ENCODE data around the gene RFTN1.
A peak's percentile ranks its signal among the peaks of the same experiment; 100 is the strongest.

The RFTN1 gene

GRCh38 chr3:16295298-16295890 is 218.1 kb downstream of the RFTN1 start:
- no peak for DNase-seq

GRCh38 chr3:16294844-16295243 is 218.7 kb downstream of the RFTN1 start:
- DNase-seq = no peak

GRCh38 chr3:16290827-16291196 is 222.7 kb downstream of the RFTN1 start:
- DNase-seq = no peak

GRCh38 chr3:16290007-16290826 is 223.3 kb downstream of the RFTN1 start:
- DNase-seq = no peak

- DNase-seq = no peak
Observed at GRCh38 chr3:16289144-16289889, 224.2 kb downstream of the RFTN1 start.

GRCh38 chr3:16288664-16289063 is 224.8 kb downstream of the RFTN1 start:
- no peak for DNase-seq

GRCh38 chr3:16286751-16287543 is 226.6 kb downstream of the RFTN1 start:
- no peak for DNase-seq

- DNase-seq = peak; percentile 46
Observed at GRCh38 chr3:16286161-16286560, 227.3 kb downstream of the RFTN1 start.

- DNase-seq = no peak
Observed at GRCh38 chr3:16284633-16285032, 228.9 kb downstream of the RFTN1 start.

GRCh38 chr3:16280671-16281070 is 232.8 kb downstream of the RFTN1 start:
- no peak for DNase-seq

GRCh38 chr3:16279010-16279801 is 234.3 kb downstream of the RFTN1 start:
- no peak for DNase-seq

GRCh38 chr3:16277471-16277870 is 236.0 kb downstream of the RFTN1 start:
- DNase-seq = no peak

GRCh38 chr3:16273867-16274266 is 239.6 kb downstream of the RFTN1 start:
- no peak for DNase-seq

- no peak for DNase-seq
Observed at GRCh38 chr3:16272588-16272987, 240.9 kb downstream of the RFTN1 start.

GRCh38 chr3:16270855-16271254 is 242.6 kb downstream of the RFTN1 start:
- no peak for DNase-seq

- DNase-seq = no peak
Observed at GRCh38 chr3:16266714-16267113, 246.8 kb downstream of the RFTN1 start.

All from stimulated activated CD4-positive, alpha-beta T cell treated with anti-CD3 and anti-CD28 coated beads, Interleukin-12 subunit alpha, Interleukin-12 subunit beta, amount 100 ng/mL, for 4 hours (primary cell).